GM21367 (cell line): ENCODE results near the gene CAMK2B.

Experiments used
- ATAC-seq: cut with Tn5 transposase; IDR thresholded peaks from one replicate; pipeline ENCODE4 v1.9.1; 2021; ENCODE audit not compliant: unreplicated experiment

Gene CAMK2B

DNA sequence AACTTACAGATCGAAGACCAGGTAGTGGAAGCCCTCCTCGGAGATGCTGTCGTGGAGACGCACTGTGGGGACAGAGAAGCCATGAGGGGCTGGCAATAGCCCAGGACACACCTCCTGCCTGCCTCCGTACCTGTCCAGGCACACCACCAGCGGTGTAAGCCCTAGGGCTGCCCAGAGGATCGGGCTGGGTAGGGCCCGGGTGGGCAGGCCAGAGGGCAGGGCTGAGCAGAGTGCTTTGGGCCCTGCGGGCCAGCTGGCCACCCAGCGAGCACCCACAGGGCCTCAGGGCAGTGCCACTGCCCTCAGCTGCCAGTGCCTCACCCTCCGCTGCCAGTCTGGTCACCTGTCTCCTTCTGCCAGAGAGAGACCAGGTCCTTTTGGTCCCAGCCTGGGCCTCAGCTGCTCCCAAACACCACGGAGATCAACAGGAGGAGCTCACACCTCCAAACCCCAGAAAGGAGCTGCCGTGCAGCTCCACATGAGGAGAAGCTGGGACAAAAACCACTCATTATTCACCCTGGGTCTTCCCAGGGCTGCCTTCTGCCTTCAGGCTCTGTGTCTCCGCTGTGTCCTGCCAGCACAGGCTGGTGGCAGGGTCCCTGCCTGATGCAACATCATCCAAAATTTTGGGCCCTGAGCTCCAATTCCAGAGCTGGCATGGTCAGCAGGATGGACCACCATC lies 66.4 kb downstream of the CAMK2B start:
- ATAC-seq: no peak

GRCh38 chr7:44258423-44258760 lies 67.0 kb downstream of the CAMK2B start:
- no peak for ATAC-seq

GRCh38 chr7:44257618-44258422 lies 67.6 kb downstream of the CAMK2B start:
- peak; percentile 82 for ATAC-seq

DNA sequence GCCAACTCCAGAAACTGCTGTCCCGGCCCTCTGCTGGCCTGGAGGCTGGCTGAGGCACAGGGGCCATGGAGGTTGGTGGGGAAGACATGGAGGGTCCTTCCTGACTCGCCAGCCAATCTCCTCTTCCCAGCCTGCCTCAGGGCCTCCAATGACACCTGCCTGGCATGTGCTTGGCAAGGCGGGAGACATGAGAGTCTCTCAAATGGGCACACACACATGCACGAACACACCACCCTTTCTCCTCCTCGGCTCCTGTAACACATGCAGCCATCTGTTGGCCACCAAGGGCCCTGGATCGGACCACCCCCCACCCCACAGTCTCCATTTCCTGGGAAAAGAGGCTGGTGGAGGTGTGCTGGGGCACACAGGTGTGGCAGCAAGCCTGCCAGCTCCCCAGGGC lies 68.2 kb downstream of the CAMK2B start:
- no peak for ATAC-seq

GRCh38 chr7:44256459-44256858 lies 68.9 kb downstream of the CAMK2B start:
- no peak for ATAC-seq

GRCh38 chr7:44251881-44252280 lies 73.5 kb downstream of the CAMK2B start:
- no peak for ATAC-seq

DNA sequence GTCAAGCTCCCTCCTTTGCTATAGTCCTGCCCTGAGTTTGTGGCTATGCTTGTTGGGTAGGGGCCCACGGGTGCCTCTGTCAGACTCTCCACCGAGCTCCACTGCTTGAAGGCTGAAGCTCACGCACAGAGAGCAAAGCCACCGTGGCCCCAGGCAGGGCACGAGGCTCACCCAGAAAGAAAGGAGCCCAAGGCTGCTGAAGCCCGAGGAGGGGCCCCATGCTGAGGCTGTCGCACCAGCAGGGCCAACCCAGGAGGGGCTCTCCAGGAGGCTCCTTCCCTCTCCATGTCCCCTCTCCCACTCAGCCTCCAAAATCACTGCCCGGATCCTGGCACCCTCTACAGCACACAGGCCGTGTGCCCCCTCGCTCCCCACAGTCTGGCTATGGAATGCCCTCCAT lies 74.1 kb downstream of the CAMK2B start:
- ATAC-seq: no peak

DNA sequence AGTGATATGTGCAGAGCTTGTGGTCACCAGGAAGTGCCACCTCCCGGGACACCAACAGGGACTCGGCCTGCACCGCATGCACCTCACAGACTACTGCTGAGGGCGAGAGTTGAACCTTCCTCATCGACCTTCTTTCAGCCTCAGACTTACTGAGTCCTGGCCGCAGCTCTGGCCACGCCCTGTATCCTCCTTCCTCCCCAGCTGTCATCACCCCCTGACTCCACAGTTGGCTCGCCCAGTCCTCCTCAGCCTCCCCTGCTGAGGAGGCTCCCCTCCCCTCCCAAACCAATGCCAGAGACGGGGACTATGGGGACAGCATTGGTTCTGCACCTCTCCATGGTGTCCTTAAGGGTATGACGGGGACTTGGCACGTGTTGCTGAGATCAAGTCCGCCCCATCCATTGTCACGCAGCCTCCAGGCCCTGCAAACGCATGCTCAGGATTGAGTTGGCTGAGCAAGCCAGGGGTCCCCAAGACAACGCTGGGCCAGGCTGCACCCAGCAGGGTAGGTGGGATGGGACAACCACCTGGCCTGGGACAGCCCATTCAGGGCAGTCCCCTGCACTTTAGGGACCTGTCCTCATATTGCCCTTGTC lies 75.7 kb downstream of the CAMK2B start:
- ATAC-seq: no peak

DNA sequence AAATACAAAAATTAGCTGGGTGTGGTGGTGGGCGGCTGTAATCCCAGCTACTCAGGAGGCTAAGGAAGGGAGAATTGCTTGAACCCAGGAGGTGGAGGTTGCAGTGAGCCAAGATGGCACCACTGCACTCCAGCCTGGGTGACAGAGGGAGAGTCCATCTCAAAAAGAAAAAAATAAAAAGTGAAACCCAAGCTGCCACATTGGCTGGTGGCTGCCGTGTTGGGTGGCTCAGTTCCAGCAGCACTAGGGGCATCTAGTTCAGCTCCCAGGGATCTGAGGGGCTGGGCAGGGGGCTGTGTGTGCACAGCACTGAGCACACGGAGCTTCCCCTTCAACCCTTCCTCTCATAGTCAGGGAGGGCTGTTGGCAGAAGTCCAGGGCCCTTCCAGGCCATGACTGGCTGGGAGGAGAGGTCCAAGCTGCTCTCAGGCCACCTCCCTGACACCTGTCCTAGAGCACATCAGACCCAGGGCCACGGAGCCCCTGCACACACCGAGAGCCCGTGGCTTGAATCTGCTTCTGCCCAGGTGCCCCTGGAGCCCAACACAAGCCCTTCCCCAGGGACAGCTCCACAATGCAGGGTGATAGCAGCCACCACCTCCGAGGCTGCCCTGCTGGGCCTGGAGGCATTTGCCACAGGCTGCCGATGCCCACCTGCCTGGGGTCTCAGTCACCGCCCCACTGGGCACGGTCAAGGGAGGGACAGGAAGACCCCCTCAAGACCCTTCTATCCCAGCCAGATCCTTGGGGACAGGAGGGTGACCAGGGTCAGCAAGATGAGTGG lies 77.3 kb downstream of the CAMK2B start:
- ATAC-seq: no peak

GRCh38 chr7:44246396-44247113 lies 78.8 kb downstream of the CAMK2B start:
- no peak for ATAC-seq

DNA sequence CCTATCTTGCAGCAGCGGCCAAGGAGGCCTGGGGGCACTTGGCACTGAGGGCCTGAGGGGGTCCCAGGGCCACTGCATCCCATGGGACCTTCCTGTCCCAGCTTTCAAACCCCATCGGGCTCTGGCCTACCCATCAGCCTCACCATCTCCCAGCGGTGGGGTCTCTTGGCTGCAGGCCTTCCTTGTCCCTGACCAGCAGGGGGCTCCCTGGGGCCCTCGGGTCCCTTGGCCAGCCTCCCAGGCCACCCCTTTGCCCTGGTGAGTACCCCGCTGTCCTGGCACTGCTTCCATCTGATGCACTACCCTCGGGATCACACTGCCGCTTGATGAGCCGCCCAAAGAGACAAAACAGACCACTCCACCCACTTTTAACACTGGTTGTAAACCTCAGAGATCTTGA lies 81.1 kb downstream of the CAMK2B start:
- ATAC-seq: no peak

GRCh38 chr7:44242091-44242490 lies 83.3 kb downstream of the CAMK2B start:
- ATAC-seq: no peak

- peak; percentile 60 for ATAC-seq
Observed at GRCh38 chr7:44240983-44241510, 84.3 kb downstream of the CAMK2B start.

DNA sequence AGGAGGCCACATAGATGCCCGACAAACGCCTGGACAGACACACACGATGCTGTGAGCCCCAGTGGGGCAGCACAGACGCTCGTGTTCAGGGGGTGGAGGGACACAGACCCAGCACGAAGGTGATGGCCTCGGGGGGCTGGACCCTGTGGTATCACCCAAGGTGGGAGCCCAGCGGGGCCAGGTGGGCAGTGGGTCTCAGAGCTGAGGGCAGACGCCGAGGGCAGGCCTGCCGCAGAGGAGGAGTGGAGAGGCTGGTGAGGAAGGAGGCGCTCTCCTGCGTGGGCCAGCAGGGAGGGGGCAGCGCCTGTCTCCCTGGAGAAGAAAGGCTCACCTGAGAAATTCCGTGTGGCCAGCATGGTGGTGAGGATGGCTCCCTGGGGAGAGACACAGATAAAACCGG lies 85.0 kb downstream of the CAMK2B start:
- no peak for ATAC-seq

DNA sequence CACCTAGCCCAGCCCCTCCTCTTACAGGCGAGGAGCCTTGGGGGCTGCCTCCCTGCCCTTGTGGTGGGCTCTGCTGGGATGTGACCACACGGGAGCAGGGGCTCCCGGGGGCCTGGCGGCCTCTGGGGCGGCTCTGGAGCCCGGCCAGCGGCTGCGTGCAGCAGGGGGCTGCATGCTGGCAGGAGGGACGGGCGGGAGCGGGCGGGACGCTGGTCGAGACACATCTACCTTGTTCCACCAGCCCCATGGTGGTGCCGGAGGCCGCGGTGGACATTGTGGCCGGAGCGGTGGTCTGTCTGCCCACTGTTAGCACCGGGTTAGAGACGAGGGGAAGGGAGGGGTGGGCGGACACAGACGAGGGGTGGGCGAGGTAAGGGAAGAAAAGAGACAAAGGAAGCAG lies 86.0 kb downstream of the CAMK2B start:
- no peak for ATAC-seq

DNA sequence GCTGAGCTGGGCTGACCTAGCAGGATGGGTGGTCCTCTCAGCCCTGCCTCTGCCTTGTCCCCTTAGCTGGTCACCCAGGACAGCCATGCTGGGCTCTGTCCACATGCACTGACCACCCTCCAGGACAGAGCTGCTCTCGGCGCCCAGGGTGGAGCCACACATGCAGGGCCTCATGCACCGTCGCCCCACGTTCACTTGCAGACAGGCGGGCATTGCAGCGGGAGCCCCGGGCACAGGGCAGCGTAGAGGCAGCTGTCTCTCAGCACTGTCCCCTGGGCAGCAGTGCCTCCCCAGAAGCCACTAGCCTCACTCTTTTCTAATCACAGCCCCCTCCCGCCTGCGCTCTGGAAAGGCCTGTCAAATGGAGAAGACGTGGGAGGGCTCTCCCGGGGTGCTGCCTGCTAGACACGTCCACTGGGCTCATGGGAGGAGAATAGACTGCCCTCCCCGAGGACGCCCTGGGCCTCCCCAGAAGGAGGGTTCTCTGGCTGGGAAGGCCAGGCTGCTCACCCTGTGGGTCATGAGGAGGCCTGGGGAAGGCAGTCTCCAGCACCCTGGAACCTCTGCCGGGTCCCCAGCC lies 87.2 kb downstream of the CAMK2B start:
- ATAC-seq: no peak

GRCh38 chr7:44237696-44238095 lies 87.7 kb downstream of the CAMK2B start:
- no peak for ATAC-seq

GRCh38 chr7:44236333-44236728 lies 89.1 kb downstream of the CAMK2B start:
- ATAC-seq: no peak

- no peak for ATAC-seq
Observed at GRCh38 chr7:44235582-44236332, 89.6 kb downstream of the CAMK2B start.

DNA sequence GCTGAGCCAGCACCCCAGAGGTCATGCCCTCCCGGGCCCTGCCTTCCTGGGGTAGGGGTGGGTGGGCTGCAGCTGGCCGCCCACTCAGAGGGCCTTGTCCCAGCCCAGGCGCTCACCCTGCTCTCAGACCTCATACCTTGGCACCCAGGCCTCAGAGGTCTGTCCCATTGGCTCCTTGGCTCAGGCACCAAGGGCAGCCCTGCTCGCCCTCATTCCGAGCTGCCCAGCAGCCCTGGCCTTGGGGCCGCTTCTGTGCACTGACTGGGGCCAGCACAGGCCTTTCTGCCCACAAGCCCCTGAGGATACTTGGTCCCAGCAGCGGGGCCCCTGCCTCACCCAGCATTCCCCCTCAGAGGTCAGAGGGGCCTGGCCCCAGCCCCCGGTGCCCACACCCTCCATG lies 90.3 kb downstream of the CAMK2B start:
- ATAC-seq: no peak
